HepG2 (cell line): ENCODE data around the gene WIF1. TPM values are rescaled to one million over a fixed set of nuclear protein-coding genes. Genes with fewer than 3 reads are reported as not detected.

Source experiments
- ETV5 ChIP-seq: IDR thresholded peaks from 2 replicates; pipeline ENCODE4 v1.6.1; 2018; ENCODE audit warnings: missing biosample characterization, missing genetic modification reagents, inconsistent platforms, borderline replicate concordance
- IKZF1 ChIP-seq: fragments of 450-650 bp; IDR thresholded peaks from 2 replicates; pipeline ENCODE4 v1.7.1; 2016
- IRF2 ChIP-seq: IDR thresholded peaks from 2 replicates; pipeline ENCODE4 v1.6.1; 2018; ENCODE audit warnings: missing genetic modification reagents, missing compliant biosample characterization
- PCBP2 ChIP-seq: fragments of 200-400 bp; formaldehyde crosslinking; optimal IDR thresholded peaks from 2 replicates; pipeline ENCODE3; 2018; ENCODE audit warnings: low read length, low read depth; ENCODE audit not compliant: poor library complexity, severe bottlenecking
- RXRA ChIP-seq: sonication (generic); formaldehyde crosslinking; IDR thresholded peaks from 2 replicates; pipeline ENCODE4 v1.5.1; 2020; ENCODE audit warnings: missing genetic modification reagents
- U2AF2 ChIP-seq: fragments of 200-400 bp; formaldehyde crosslinking; IDR thresholded peaks from 2 replicates; pipeline ENCODE4 v1.6.1; 2017; ENCODE audit warnings: low read depth, mild to moderate bottlenecking, low read length
- YEATS4 ChIP-seq: sonication (generic); formaldehyde crosslinking; IDR thresholded peaks from 2 replicates; pipeline ENCODE4 v1.4.0; 2020; ENCODE audit warnings: missing genetic modification reagents, borderline replicate concordance
- YY1 ChIP-seq: IDR thresholded peaks from 2 replicates; pipeline ENCODE4 v1.6.1; 2011; ENCODE audit warnings: low read length, low read depth, moderate library complexity, mild to moderate bottlenecking; ENCODE audit not compliant: insufficient read depth, insufficient replicate concordance
- ZNF280B ChIP-seq: sonication (generic); formaldehyde crosslinking; IDR thresholded peaks from 2 replicates; pipeline ENCODE4 v1.5.0; 2020; ENCODE audit warnings: missing genetic modification reagents, mild to moderate bottlenecking, borderline replicate concordance
- ZNF430 ChIP-seq: sonication (generic); formaldehyde crosslinking; IDR thresholded peaks from 2 replicates; pipeline ENCODE4 v1.9.0; 2021; ENCODE audit warnings: mild to moderate bottlenecking, missing genetic modification reagents
- ZNF607 ChIP-seq: sonication (generic); formaldehyde crosslinking; IDR thresholded peaks from 2 replicates; pipeline ENCODE4 v1.5.1; 2020; ENCODE audit warnings: missing genetic modification reagents, mild to moderate bottlenecking, borderline replicate concordance
- ZNF646 ChIP-seq: sonication (generic); formaldehyde crosslinking; IDR thresholded peaks from 2 replicates; pipeline ENCODE4 v1.9.0; 2021; ENCODE audit warnings: mild to moderate bottlenecking, missing genetic modification reagents
- ZNF652 ChIP-seq: IDR thresholded peaks from 2 replicates; pipeline ENCODE4 v1.6.1; 2016; ENCODE audit warnings: low read depth, borderline replicate concordance
- ZNF83 ChIP-seq: sonication (generic); formaldehyde crosslinking; IDR thresholded peaks from 2 replicates; pipeline ENCODE4 v1.4.0; 2020; ENCODE audit warnings: missing genetic modification reagents, mild to moderate bottlenecking, borderline replicate concordance
- polyA plus RNA-seq, 8 experiments: library from polyadenylated mRNA; depleted of rRNA in 3 of 8; stranded (reverse) in 7 of 8; unstranded in 1 of 8; fragments of >200 nt; fragmentation: Illumina TruSeq in 4 of 8; extraction: Trizol in 4 of 8; gene quantifications; 2 replicates each; pipeline versions ENCODE4 v1.2.1 to v1.2.3, GENCODE V29; 2011 to 2016; ENCODE audit warnings: low read depth in 4 of 8, missing spikeins in 1 of 8, mixed read lengths in 1 of 8; ENCODE audit not compliant: insufficient read depth in 1 of 8
- total RNA-seq, 5 experiments: library from RNA; depleted of rRNA; stranded (reverse); fragments of >200 nt; fragmentation: Illumina TruSeq; extraction: Trizol; gene quantifications; 2 replicates each; pipeline ENCODE4 v1.2.3, GENCODE V29; 2016; ENCODE audit warnings: low read depth in 1 of 5
- TF ChIP-seq, protein P1 (sequence below): sonication (generic); formaldehyde crosslinking; IDR thresholded peaks from 2 replicates; pipeline ENCODE4 v1.4.0; 2020; ENCODE audit warnings: mild to moderate bottlenecking, missing genetic modification reagents
- TF ChIP-seq, protein P2 (sequence below): IDR thresholded peaks from 2 replicates; pipeline ENCODE4 v1.6.1; 2016; ENCODE audit warnings: control low read depth

The WIF1 gene
- total and polyA plus RNA-seq, 2 of the 13 experiments (the other 11 are each of a cell fraction or from before 2014, with no cell fraction given): not detected

GRCh38 chr12:65015850-65016249, 105.3 kb downstream of the WIF1 start (continued):
- TF ChIP-seq, protein P1, sequence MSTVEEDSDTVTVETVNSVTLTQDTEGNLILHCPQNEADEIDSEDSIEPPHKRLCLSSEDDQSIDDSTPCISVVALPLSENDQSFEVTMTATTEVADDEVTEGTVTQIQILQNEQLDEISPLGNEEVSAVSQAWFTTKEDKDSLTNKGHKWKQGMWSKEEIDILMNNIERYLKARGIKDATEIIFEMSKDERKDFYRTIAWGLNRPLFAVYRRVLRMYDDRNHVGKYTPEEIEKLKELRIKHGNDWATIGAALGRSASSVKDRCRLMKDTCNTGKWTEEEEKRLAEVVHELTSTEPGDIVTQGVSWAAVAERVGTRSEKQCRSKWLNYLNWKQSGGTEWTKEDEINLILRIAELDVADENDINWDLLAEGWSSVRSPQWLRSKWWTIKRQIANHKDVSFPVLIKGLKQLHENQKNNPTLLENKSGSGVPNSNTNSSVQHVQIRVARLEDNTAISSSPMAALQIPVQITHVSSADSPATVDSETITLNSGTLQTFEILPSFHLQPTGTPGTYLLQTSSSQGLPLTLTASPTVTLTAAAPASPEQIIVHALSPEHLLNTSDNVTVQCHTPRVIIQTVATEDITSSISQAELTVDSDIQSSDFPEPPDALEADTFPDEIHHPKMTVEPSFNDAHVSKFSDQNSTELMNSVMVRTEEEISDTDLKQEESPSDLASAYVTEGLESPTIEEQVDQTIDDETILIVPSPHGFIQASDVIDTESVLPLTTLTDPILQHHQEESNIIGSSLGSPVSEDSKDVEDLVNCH (CRISPR knock-in tag): no peak
- TF ChIP-seq ZNF430 (CRISPR knock-in tag) (no peak), RXRA (CRISPR knock-in tag) (no peak), ZNF83 (CRISPR knock-in tag) (no peak), PCBP2 (no peak), ETV5 (CRISPR knock-in tag) (peak; percentile 40; the same call in 1 of the 2 replicates), IKZF1 (no peak), IRF2 (CRISPR knock-in tag) (no peak), YY1 (no peak), ZNF646 (no peak), U2AF2 (no peak), YEATS4 (no peak), ZNF652 (no peak), ZNF280B (CRISPR knock-in tag) (no peak), ZNF607 (CRISPR knock-in tag) (no peak)
- TF ChIP-seq, protein P2, sequence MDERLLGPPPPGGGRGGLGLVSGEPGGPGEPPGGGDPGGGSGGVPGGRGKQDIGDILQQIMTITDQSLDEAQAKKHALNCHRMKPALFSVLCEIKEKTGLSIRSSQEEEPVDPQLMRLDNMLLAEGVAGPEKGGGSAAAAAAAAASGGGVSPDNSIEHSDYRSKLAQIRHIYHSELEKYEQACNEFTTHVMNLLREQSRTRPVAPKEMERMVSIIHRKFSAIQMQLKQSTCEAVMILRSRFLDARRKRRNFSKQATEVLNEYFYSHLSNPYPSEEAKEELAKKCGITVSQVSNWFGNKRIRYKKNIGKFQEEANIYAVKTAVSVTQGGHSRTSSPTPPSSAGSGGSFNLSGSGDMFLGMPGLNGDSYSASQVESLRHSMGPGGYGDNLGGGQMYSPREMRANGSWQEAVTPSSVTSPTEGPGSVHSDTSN (CRISPR knock-in tag): no peak
